ENCODE data around the gene TMED6. TPM values are rescaled to one million over a fixed set of nuclear protein-coding genes. Genes with fewer than 3 reads are reported as not detected.

TMED6 gene
- total and polyA plus RNA-seq, 8 donors = 1.8 to 60.1 (median 18.7) TPM; not detected in 1

- intact Hi-C loops (cut with DNase I; ENCODE audit: low total_unique reads) = no loop called here
- peak; percentile 78 to 95 for DNase-seq
- 9 to 14% (median 9%) methylated on average over 13 of the region's 13 CpGs for WGBS, 5 donors
- H3K36me3 ChIP-seq = no peaks in the 10 kb centered on the region
- no peaks in the 10 kb centered on the region for H3K27me3 ChIP-seq
- H3K9me3 ChIP-seq = no peaks in the 10 kb centered on the region
- peak overlapping the region; percentile 73 to 88 (median 83) for H3K27ac ChIP-seq
- TF ChIP-seq POLR2AphosphoS5 (IDR thresholded peaks at IDR 0.05) (peak; percentile 50 to 70 (median 60)), CTCF (IDR thresholded peaks at IDR 0.05) (peak in 4 of 7 experiments; percentile 20 to 78 (median 74)), EP300 (IDR thresholded peaks at IDR 0.05) (no peak)
- peaks cover 17 to 44% (median 33%) of the 10 kb centered on the region in 4 donors for H3K4me1 ChIP-seq
- H3K4me3 ChIP-seq = peak overlapping the region in 2 of 4 donors; percentile 3 to 8
Measured at GRCh38 chr16:69396187-69397061, 44.8 kb upstream of the TMED6 start.

GRCh38 chr16:69395859-69396186, 44.2 kb upstream of the TMED6 start:
- Histone ChIP-seq H3K36me3 (no peaks in the 10 kb centered on the region), H3K9me3 (no peaks in the 10 kb centered on the region), H3K27me3 (no peaks in the 10 kb centered on the region), H3K4me3 (no peak overlapping the region), H3K27ac (peak overlapping the region; percentile 73 to 88 (median 83)), H3K4me1 (peaks cover 17 to 44% (median 33%) of the 10 kb centered on the region in 4 donors)
- no peak for TF ChIP-seq EP300 (IDR thresholded peaks at IDR 0.05)
- TF ChIP-seq POLR2A (IDR thresholded peaks at IDR 0.05) = no peak
- TF ChIP-seq POLR2AphosphoS5 (IDR thresholded peaks at IDR 0.05) = no peak
- TF ChIP-seq CTCF (IDR thresholded peaks at IDR 0.05) = no peak
- intact Hi-C loops (cut with DNase I; ENCODE audit: low total_unique reads) = no loop called here
- DNase-seq = no peak

- H3K4me1 ChIP-seq = peaks cover 17 to 39% (median 31%) of the 10 kb centered on the region in 4 donors
- H3K36me3 ChIP-seq = no peaks in the 10 kb centered on the region
- no peaks in the 10 kb centered on the region for H3K9me3 ChIP-seq
- intact Hi-C loops (cut with DNase I; ENCODE audit: low total_unique reads) = no loop called here
- TF ChIP-seq POLR2A (IDR thresholded peaks at IDR 0.05) = no peak
- no peaks in the 10 kb centered on the region for H3K27me3 ChIP-seq
- no peak for DNase-seq
- 75 to 83% (median 77%) methylated on average over 9 to 10 of the region's 10 CpGs for whole genome bisulfite sequencing, 5 donors
- H3K27ac ChIP-seq = no peak overlapping the region
- no peak overlapping the region for H3K4me3 ChIP-seq
Measured at GRCh38 chr16:69393898-69394849, 42.6 kb upstream of the TMED6 start.

GRCh38 chr16:69386596-69386995, 35.0 kb upstream of the TMED6 start:
- Histone ChIP-seq H3K4me1 (peaks cover 14 to 37% (median 27%) of the 10 kb centered on the region in 4 donors), H3K27me3 (no peaks in the 10 kb centered on the region), H3K9me3 (no peaks in the 10 kb centered on the region), H3K27ac (peak overlapping the region in 1 of 5 donors; percentile 92), H3K36me3 (peaks cover 0 to 28% (median 25%) of the 10 kb centered on the region in 4 donors), H3K4me3 (peak overlapping the region in 1 of 4 donors; percentile 81)
- no peak for DNase-seq
- intact Hi-C loops (cut with DNase I; ENCODE audit: low total_unique reads) = no loop called here
- 70 to 86% (median 84%) methylated on average over 1 of the region's 1 CpG for WGBS, 5 donors
- TF ChIP-seq CTCF (IDR thresholded peaks at IDR 0.05) (no peak), POLR2A (IDR thresholded peaks at IDR 0.05) (no peak), EP300 (IDR thresholded peaks at IDR 0.05) (no peak), POLR2AphosphoS5 (IDR thresholded peaks at IDR 0.05) (no peak)

Measured in stomach (tissue), 9 donors.